Peyer's patch (tissue), 4 donors: ENCODE results near the gene TMEM190. TPM values are rescaled to one million over a fixed set of nuclear protein-coding genes. Genes with fewer than 3 reads are reported as not detected.

Source experiments
- DNase-seq, 3 donors: peaks; one replicate each; pipeline ENCODE4 v3.0.0-alpha.2; 2017 to 2019
- H3K27ac ChIP-seq, 4 donors: fragments of 200-600 bp; sonication (generic); one replicate each; pipeline ENCODE4 v1.5.1; 2016 to 2019
- H3K27me3 ChIP-seq, 2 donors: fragments of 200-600 bp; sonication (generic); one replicate each; pipeline ENCODE4 v1.5.1; 2019
- H3K36me3 ChIP-seq, 3 donors: fragments of 200-600 bp; sonication (generic); one replicate each; pipeline ENCODE4 v1.5.1; 2016 to 2019
- H3K4me1 ChIP-seq, 4 donors: fragments of 200-600 bp; sonication (generic); one replicate each; pipeline ENCODE4 v1.5.1; 2016 to 2019
- H3K4me3 ChIP-seq, 4 donors: fragments of 200-600 bp; sonication (generic); 1 replicate in 3 of 4; 2 replicates in 1 of 4; pipeline ENCODE4 v1.5.1; 2016 to 2019; ENCODE audit warnings: mild to moderate bottlenecking in 1 of 4
- H3K9me3 ChIP-seq, 4 donors: fragments of 200-600 bp; sonication (generic); one replicate each; pipeline ENCODE4 v1.5.1; 2016 to 2019; ENCODE audit warnings: mild to moderate bottlenecking in 1 of 4
- CTCF ChIP-seq, 6 experiments: fragments of 450-650 bp in 4 of 6; fragments of 200-600 bp in 2 of 6; sonication (generic) in 1 of 6; IDR thresholded peaks; one replicate each; pipeline ENCODE4 v1.5.1; 2017 to 2019; ENCODE audit warnings: antibody characterized with exemption in 6 of 6, mild to moderate bottlenecking in 3 of 6, moderate library complexity in 1 of 6
- POLR2A ChIP-seq, 2 donors: fragments of 450-650 bp; IDR thresholded peaks; one replicate each; pipeline ENCODE4 v1.5.1; 2017; ENCODE audit warnings: antibody characterized with exemption in 2 of 2, mild to moderate bottlenecking in 2 of 2, moderate library complexity in 2 of 2
- total RNA-seq, 4 donors: library from RNA; depleted of rRNA; stranded (reverse); fragments of >200 nt; gene quantifications; one replicate each; pipeline ENCODE4 v1.1.0, GENCODE V29; 2016

TMEM190 gene
- total RNA-seq, 4 donors from 2014 or later, result not detected

- DNase-seq, result no peak
- TF ChIP-seq POLR2A (IDR thresholded peaks at IDR 0.05) (no peak), CTCF (IDR thresholded peaks at IDR 0.05) (no peak)
- peaks cover 0 to 13% of the 10 kb centered on the region in 2 donors for H3K27me3 ChIP-seq
Observed at GRCh38 chr19:55348317-55349034, 28.1 kb upstream of the TMEM190 start.

GRCh38 chr19:55350620-55351315 lies 25.9 kb upstream of the TMEM190 start:
- Histone ChIP-seq H3K36me3 (peaks cover 0 to 9% (median 0%) of the 10 kb centered on the region in 3 donors), H3K4me3 (no peak overlapping the region), H3K4me1 (peaks cover 3 to 30% (median 11%) of the 10 kb centered on the region in 4 donors), H3K27ac (no peak overlapping the region), H3K9me3 (no peaks in the 10 kb centered on the region), H3K27me3 (peaks cover 0 to 27% of the 10 kb centered on the region in 2 donors)
- no peak for DNase-seq
- TF ChIP-seq POLR2A (IDR thresholded peaks at IDR 0.05) (no peak), CTCF (IDR thresholded peaks at IDR 0.05) (no peak)

More at GRCh38 chr19:55348317-55349034, 28.1 kb upstream of the TMEM190 start:
- peaks cover 0 to 13% (median 0%) of the 10 kb centered on the region in 3 donors for H3K36me3 ChIP-seq
- H3K27ac ChIP-seq, result no peak overlapping the region
- H3K4me1 ChIP-seq, result peaks cover 0 to 19% (median 2%) of the 10 kb centered on the region in 4 donors
- H3K4me3 ChIP-seq, result no peak overlapping the region
- H3K9me3 ChIP-seq, result no peaks in the 10 kb centered on the region

- H3K4me1 ChIP-seq, result peaks cover 3 to 26% (median 11%) of the 10 kb centered on the region in 4 donors
- TF ChIP-seq POLR2A (IDR thresholded peaks at IDR 0.05) (no peak), CTCF (IDR thresholded peaks at IDR 0.05) (no peak)
- no peaks in the 10 kb centered on the region for H3K9me3 ChIP-seq
- H3K4me3 ChIP-seq, result no peak overlapping the region
- H3K27ac ChIP-seq, result no peak overlapping the region
- DNase-seq, result no peak
- peaks cover 0 to 27% of the 10 kb centered on the region in 2 donors for H3K27me3 ChIP-seq
- H3K36me3 ChIP-seq, result peaks cover 0 to under 1% (median 0%) of the 10 kb centered on the region in 3 donors
Observed at GRCh38 chr19:55352040-55352439, 24.6 kb upstream of the TMEM190 start.

GRCh38 chr19:55352549-55353145 lies 24.0 kb upstream of the TMEM190 start:
- no peak for DNase-seq
- no peak overlapping the region for H3K27ac ChIP-seq
- no peak for TF ChIP-seq CTCF (IDR thresholded peaks at IDR 0.05)
- TF ChIP-seq POLR2A (IDR thresholded peaks at IDR 0.05), result no peak
- no peaks in the 10 kb centered on the region for H3K9me3 ChIP-seq
- peaks cover 3 to 26% (median 11%) of the 10 kb centered on the region in 4 donors for H3K4me1 ChIP-seq
- H3K36me3 ChIP-seq, result no peaks in the 10 kb centered on the region
- peaks cover 0 to 27% of the 10 kb centered on the region in 2 donors for H3K27me3 ChIP-seq
- no peak overlapping the region for H3K4me3 ChIP-seq

GRCh38 chr19:55353356-55353802 lies 23.2 kb upstream of the TMEM190 start:
- peaks cover 0 to 27% of the 10 kb centered on the region in 2 donors for H3K27me3 ChIP-seq
- TF ChIP-seq CTCF (IDR thresholded peaks at IDR 0.05) (no peak), POLR2A (IDR thresholded peaks at IDR 0.05) (no peak)
- DNase-seq, result no peak
- H3K36me3 ChIP-seq, result no peaks in the 10 kb centered on the region
- no peaks in the 10 kb centered on the region for H3K9me3 ChIP-seq
- no peak overlapping the region for H3K27ac ChIP-seq
- peaks cover 3 to 26% (median 11%) of the 10 kb centered on the region in 4 donors for H3K4me1 ChIP-seq
- H3K4me3 ChIP-seq, result peak overlapping the region; percentile 21 to 51 (median 50)
